SU-DHL-6 (cell line): ENCODE results near the gene ARSD.

ENCODE experiments used
- CTCF ChIP-seq: fragments of 200-600 bp; sonication (generic); IDR thresholded peaks from one replicate; pipeline ENCODE4 v1.5.1; 2017; ENCODE audit warnings: antibody characterized with exemption, mild to moderate bottlenecking, low read length, moderate library complexity; ENCODE audit not compliant: insufficient read depth, poor library complexity, severe bottlenecking
- EZH2phosphoT487 ChIP-seq: fragments of 200-600 bp; sonication (generic), shearing (Covaris generic); conservative IDR thresholded peaks from 2 replicates; pipeline ENCODE4 v1.6.1; 2018; ENCODE audit warnings: mild to moderate bottlenecking, antibody characterized with exemption, low read length, moderate library complexity, mixed read lengths

GRCh38 chrX:2972391-2972790 is 43.3 kb upstream of the ARSD start:
- TF ChIP-seq CTCF, result no peak
- TF ChIP-seq EZH2phosphoT487, result no peak
